Measurements from ENCODE around the gene COX7A2. TPM values are rescaled to one million over a fixed set of nuclear protein-coding genes. Genes with fewer than 3 reads are reported as not detected.
A peak's percentile ranks its signal among the peaks of the same experiment; 100 is the strongest.

Gene COX7A2
- total RNA-seq, 1 donor from 2014 or later = 330 TPM

- Mint-ChIP-seq H3K27ac (no peak overlapping the region), H3K4me3 (no peak overlapping the region), H3K4me1 (peaks cover 19% of the 10 kb centered on the region), H3K36me3 (no peaks in the 10 kb centered on the region), H3K27me3 (ENCODE audit: insufficient read depth, low read depth) (no peaks in the 10 kb centered on the region), H3K9me3 (no peaks in the 10 kb centered on the region)
- no peak overlapping the region for H3K4me3 ChIP-seq
- H3F3A ChIP-seq (ENCODE audit: low read depth) = peaks cover 36% of the 10 kb centered on the region
- no peaks in the 10 kb centered on the region for H3K27me3 ChIP-seq
- H4K20me1 ChIP-seq (ENCODE audit: low read depth) = no peaks in the 10 kb centered on the region
- no peaks in the 10 kb centered on the region for H3K79me2 ChIP-seq (ENCODE audit: low read depth)
- no peak overlapping the region for H3K9ac ChIP-seq
- peaks cover 8% of the 10 kb centered on the region for H3K4me1 ChIP-seq
- no peak overlapping the region for H3K27ac ChIP-seq
- no peaks in the 10 kb centered on the region for H3K36me3 ChIP-seq
- no peaks in the 10 kb centered on the region for H3K9me3 ChIP-seq (ENCODE audit: low read depth)
- DNase-seq (ENCODE audit: low spot score) = no peak
- TF ChIP-seq EZH2phosphoT487 (IDR thresholded peaks at IDR 0.05) (no peak), EZH2 (IDR thresholded peaks at IDR 0.05) (no peak), CTCF (IDR thresholded peaks at IDR 0.05) (no peak)
- peak overlapping the region; percentile 37 for H3K4me2 ChIP-seq
- H2AFZ ChIP-seq (replicated peaks) = no peak overlapping the region
Observed at GRCh38 chr6:75291331-75291730, 47.7 kb upstream of the COX7A2 start.

GRCh38 chr6:75290136-75290945, 46.7 kb upstream of the COX7A2 start:
- no peaks in the 10 kb centered on the region for H3K36me3 Mint-ChIP-seq
- H3K9me3 Mint-ChIP-seq = no peaks in the 10 kb centered on the region
- Histone ChIP-seq H3F3A (ENCODE audit: low read depth) (peaks cover 29% of the 10 kb centered on the region), H4K20me1 (ENCODE audit: low read depth) (no peaks in the 10 kb centered on the region), H3K27ac (no peak overlapping the region), H3K79me2 (ENCODE audit: low read depth) (peaks cover 6% of the 10 kb centered on the region), H2AFZ (replicated peaks) (no peak overlapping the region), H3K4me3 (no peak overlapping the region), H3K36me3 (no peaks in the 10 kb centered on the region), H3K9ac (no peak overlapping the region), H3K9me3 (ENCODE audit: low read depth) (no peaks in the 10 kb centered on the region), H3K27me3 (no peaks in the 10 kb centered on the region), H3K4me2 (peak overlapping the region; percentile 37), H3K4me1 (peaks cover 11% of the 10 kb centered on the region)
- no peak overlapping the region for H3K4me3 Mint-ChIP-seq
- H3K27me3 Mint-ChIP-seq (ENCODE audit: insufficient read depth, low read depth) = no peaks in the 10 kb centered on the region
- no peak overlapping the region for H3K27ac Mint-ChIP-seq
- no peak for TF ChIP-seq EZH2phosphoT487 (IDR thresholded peaks at IDR 0.05)
- no peak for TF ChIP-seq CTCF (IDR thresholded peaks at IDR 0.05)
- TF ChIP-seq EZH2 (IDR thresholded peaks at IDR 0.05) = no peak
- peak; percentile 28 for DNase-seq (ENCODE audit: low spot score)
- H3K4me1 Mint-ChIP-seq = peaks cover 20% of the 10 kb centered on the region

GRCh38 chr6:75288023-75288422, 44.4 kb upstream of the COX7A2 start:
- DNase-seq (ENCODE audit: low spot score) = no peak
- Histone ChIP-seq H3K9me3 (ENCODE audit: low read depth) (no peaks in the 10 kb centered on the region), H3K4me3 (no peak overlapping the region), H2AFZ (replicated peaks) (no peak overlapping the region), H3K79me2 (ENCODE audit: low read depth) (peaks cover 23% of the 10 kb centered on the region), H3K4me2 (no peak overlapping the region), H3K4me1 (peaks cover 12% of the 10 kb centered on the region), H3K27ac (no peak overlapping the region), H3F3A (ENCODE audit: low read depth) (peaks cover 38% of the 10 kb centered on the region), H3K27me3 (no peaks in the 10 kb centered on the region), H4K20me1 (ENCODE audit: low read depth) (peaks cover 5% of the 10 kb centered on the region), H3K9ac (no peak overlapping the region), H3K36me3 (no peaks in the 10 kb centered on the region)
- Mint-ChIP-seq H3K9me3 (no peaks in the 10 kb centered on the region), H3K27me3 (ENCODE audit: insufficient read depth, low read depth) (no peaks in the 10 kb centered on the region), H3K36me3 (no peaks in the 10 kb centered on the region), H3K27ac (no peak overlapping the region), H3K4me3 (no peak overlapping the region), H3K4me1 (peaks cover 20% of the 10 kb centered on the region)
- TF ChIP-seq EZH2 (IDR thresholded peaks at IDR 0.05) = no peak
- no peak for TF ChIP-seq CTCF (IDR thresholded peaks at IDR 0.05)
- TF ChIP-seq EZH2phosphoT487 (IDR thresholded peaks at IDR 0.05) = no peak

Measured in neural progenitor cell (in vitro differentiated cells).